HUDEP-2 (cell line): ENCODE data around the gene NELL1.
"Not testable (repeated sequence)": the region's sequence is repeated elsewhere in the genome, so short reads cannot be mapped to it uniquely, and the experiment has no call there.

ENCODE experiments used
- DNase-seq, 76 experiments: peaks; one replicate each; lab custom pipeline; 2025; ENCODE audit not compliant: unreplicated experiment in 76 of 76; lab: John Stamatoyannopoulos, UW

NELL1 gene

DNA sequence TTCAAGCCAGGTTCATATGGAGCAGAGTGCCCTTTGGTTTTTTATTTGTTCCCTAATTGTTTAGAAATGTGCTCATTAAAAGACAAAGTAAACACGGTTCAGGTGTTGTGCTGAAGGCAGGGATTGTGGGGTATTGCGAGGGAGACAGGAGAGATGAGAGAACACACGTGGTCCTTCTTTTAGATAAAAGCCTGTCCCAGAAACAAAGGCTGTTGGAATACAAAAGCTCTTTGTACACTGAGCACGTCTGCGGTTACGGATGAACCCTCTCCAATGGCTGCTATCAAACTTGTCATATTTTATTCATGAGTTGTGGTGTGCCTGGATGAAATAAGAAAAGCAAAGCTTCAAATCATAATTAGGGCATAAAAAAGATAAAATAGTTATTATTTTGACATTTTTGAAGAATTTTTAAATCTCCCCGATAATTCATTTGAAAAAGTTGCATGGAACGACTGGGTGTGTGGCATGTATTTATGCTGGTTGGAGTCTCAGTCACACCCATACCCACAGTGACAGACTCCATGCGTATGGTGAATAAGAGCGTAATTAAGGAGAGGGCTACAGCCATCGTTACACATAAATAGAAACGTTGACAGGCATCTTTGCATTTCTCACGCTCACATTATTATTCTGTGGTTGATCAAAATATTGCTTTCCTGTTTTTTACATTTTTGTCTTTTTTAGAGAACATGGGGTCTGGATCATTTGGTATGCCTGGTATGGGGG lies 92.9 kb downstream of the NELL1 start:
- DNase-seq = no peak

DNA sequence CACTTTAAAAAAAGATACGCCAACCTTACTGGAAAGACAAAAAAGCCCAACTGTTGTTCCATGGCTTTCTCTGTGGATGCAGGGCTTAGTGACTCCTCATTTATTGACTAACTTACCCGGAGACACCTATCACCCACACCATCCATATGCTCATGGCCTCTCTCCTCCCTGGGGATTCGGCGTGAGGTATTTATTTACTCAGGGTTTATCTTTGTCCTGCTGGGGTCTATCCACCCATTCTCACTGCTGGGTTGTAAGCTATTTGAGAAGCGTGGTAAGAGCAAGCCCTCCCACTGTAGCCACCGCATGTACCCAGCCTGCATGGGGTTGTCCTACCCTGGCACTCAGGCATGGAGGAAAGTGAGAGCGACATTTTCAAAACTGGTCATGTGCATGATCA lies 93.6 kb downstream of the NELL1 start:
- DNase-seq = no peak

DNA sequence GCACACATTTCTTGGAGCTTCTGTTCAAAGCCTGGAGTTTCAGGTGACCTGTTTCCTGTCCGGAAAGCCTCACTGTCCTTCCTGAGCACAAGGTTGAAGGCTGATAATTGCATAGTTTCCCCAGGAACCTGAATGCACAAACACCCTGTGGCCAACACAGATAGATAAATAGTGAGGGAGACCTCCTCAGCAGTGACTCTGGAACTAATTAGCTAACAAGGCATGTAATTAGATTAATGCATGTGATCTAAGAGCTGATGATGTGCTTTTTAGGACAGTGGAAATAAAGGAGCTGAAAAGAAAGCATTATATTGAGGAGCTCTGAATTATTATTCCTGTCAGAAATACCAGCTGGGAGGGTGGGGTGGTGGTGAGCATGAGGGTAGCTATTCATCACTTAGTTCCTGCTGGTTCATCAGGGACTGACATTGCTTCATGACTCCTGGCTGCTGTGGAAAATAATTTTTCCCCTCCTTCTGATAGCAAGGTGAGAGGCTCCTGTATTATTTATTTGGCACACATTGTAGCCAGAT lies 101.1 kb downstream of the NELL1 start:
- DNase-seq = no peak

DNA sequence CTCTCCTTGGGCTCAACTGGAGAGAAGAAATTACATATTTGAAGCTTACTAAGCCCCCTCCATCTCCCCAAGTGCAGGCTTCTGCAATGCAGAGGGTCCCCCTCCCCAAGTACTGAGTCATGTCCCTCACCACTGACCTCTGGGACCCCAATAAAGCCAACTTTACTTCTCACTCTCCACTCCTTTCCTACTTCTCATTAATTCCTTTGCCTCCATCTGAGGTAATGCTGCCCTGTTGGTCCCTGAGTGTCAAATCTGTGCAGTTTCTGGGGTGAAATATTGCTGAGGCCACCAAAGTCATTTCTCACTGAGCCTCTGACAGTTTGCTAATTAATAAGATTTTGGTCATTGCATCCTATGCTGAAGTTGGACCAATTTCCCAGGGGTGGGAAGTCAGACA lies 101.6 kb downstream of the NELL1 start:
- no peak for DNase-seq

DNA sequence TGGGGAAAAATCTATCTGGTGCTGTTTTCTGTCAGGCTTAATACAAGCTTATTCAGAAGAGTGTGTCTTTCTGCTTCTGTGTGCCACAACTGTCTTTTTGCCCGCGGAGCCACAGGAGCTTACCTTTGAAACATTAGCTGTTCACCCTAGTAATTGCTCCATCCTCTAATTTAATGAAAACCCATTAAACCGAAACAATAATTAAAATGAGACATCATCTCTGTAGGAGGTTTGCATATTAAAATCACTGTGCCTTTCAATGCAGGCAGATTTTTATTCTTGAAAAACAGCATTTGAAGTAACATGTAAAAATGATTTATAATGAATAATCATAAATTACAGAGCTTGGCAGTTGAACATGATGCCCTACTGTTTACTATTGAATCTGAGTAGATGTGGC lies 102.3 kb downstream of the NELL1 start:
- no peak for DNase-seq

DNA sequence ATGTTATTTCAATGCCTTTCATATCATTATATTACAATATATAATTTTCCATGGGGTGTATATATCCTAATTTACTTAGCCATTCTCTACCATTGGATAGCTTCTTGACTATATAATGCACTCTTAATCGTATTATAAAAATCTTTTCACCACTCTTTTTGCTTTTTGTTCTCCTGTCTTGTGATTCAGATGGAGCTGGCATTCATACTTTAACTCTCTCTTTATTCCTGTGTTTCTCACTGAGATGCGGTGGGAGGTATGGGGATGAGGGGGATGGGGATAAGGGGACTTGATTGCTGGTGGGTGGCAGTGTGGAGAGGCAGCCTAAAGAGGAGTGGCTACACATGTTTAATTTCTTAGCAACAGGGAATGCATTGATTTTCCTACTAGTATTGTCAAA lies 105.9 kb downstream of the NELL1 start:
- DNase-seq = no peak

DNA sequence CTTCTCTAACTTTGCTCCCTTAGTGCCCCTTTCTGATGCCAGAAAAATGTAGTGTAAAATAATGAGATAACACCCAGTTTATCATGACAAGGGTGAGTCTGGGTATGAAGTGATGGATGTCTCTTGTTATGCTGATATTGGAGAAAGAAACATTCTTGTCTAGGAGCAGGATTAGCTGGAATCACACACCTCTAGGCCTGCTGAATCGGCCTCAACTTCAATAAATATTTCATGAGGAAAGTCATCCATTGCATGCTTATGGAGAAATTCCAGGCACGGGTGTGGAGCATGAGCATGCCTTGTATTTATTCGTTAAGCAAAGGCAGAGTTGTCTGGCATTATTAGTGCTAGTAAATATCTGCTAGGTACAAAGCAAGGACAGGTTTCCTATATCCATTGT lies 113.4 kb downstream of the NELL1 start:
- no peak for DNase-seq

DNA sequence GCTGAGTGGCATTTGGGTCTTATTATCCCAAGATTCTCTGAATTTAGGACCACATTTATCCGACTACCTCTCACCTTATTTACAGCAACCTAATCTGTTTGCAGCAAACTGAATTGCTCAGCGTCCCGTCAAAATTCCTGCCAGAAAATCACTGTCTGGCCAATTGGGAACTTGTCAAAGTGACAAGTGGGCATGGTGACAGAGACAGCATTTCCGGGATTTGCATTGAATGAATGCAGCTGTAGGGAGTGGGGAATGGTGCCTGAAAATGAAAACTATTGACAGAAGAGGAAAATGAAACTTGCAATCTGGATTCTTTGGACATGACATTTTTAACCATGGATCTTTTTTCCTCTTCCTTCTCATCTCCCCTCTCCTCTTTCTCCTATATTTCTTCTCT lies 113.8 kb downstream of the NELL1 start:
- DNase-seq = no peak

DNA sequence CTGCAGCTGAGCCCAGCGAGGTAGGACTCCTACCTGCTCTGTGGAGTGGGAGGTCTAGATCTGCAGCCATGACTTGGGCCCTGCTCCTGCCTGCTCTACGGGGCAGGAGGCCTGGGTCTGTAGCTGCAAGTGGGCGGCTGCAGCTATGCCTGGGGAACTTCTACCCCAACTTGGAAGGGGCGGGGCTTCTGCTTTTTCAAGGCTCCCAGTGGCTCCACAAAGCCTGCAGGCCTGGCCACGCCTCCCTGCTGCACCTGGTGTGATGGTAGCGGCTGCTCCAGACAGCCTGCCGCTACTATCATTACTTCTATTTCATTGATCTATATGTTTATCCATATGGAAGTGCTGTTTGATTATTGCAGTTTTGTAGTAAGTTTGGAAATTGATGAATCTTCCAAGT lies 121.2 kb downstream of the NELL1 start:
- DNase-seq = no peak

DNA sequence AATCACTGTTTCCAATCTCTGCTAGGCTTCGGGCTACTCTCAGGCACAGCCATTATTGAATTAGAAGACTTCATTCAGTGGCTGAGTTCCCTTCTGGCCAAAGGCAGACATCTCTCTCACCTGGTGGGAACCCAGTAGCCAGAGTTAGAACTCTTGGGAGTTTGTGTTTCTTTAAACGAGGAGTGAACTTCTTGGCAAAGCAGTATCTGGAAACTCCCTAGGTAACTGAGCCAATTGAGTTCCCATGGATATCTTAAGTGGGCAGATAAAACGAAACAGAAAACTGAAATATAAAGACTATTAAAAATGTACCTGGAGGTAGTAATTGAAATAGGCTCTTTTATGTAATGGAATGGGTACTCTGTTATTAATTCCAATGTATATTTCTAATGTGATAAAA lies 125.6 kb downstream of the NELL1 start:
- DNase-seq = no peak

DNA sequence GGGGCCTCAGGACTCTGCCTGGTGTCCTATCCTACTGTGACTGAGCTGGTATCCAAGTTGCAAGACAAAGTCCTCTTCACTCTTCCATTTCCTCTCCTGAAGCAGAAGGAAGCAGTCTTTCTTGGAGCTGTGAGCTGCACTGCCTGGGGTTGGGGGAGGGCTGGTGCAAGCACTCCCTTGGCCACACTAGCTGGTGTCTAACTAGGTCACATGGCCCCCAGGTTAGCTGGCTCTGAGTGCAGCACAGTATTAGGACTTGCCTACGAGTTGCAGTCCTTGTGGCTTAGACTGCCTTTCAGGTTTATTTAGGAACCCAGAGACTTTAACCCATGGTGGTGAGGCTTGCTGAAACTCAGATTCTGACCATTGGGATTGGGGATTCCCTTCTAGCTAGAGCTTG lies 138.9 kb downstream of the NELL1 start:
- no peak for DNase-seq

DNA sequence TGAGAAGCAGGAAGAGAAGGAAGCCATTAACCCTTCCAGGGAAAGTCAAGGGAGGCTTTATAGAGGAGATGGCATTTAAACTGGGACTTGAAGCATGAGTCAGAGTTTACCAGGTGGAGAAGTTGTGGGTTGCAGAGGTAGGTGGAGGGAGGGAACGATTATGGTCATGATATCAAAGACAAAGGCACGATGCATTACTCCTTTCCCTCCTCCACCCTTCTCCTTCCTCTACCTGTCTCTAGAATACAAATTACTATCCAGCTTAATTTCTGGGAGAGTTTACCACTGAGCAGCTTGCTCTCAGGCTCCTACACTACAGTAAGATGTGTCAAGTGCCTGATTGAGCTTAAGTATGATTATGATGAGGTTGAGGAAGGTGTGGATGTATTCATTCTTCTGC lies 151.7 kb downstream of the NELL1 start:
- no peak for DNase-seq

DNA sequence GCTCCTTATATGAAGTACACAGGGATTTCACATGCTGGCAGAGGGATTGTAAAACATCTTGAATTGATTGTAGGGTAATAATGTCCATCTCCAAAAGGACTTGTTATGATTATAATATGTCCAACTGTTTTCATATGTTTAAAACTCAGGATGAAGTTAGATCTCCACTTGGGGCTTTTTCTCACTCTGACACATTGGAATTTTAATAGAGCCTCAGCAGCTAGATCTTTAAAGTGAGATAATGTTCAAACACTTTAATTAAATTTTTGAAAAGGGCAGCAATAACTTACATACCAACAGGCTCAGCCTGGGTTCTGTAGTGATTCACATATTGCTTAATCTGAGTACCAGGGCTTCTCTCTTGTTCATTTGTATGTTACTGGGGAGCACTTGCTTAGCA lies 152.1 kb downstream of the NELL1 start:
- no peak for DNase-seq

DNA sequence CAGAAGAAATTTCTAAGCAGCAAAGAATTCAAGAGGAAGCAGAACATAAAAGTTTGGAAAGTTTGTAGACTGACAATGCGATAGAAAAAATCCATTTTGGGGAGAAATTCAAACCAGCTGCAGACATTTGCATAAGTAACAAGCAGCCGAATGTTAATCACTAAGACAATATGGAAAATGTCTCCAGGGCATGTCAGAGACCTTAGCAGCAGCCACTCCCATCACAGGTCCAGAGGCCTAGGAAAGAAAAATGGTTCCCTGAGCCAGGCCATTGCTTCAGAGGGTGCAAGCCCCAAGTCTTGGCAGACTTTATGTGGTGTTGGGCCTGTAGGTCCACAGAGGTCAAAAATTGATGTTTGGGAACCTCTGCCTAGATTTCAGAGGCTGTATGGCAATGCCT lies 155.4 kb downstream of the NELL1 start:
- no peak for DNase-seq

DNA sequence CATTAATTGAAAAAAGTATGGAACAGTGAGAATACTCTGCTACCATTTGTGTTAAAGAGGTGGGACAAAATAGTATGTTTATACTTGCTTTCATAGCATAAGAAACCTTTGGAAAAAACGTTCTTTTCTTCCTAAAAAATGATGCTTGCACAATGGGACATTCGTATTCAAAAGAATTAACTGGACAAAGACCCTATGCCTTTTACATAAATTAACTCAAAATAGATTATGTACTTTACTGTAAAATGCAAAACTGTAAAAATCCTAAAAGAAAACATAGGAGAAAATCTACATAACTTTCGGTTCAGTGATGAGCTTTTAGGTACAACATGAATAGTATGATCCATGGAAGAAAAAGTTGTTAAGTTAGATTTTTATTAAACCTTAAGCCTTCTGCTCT lies 166.2 kb downstream of the NELL1 start:
- no peak for DNase-seq

DNA sequence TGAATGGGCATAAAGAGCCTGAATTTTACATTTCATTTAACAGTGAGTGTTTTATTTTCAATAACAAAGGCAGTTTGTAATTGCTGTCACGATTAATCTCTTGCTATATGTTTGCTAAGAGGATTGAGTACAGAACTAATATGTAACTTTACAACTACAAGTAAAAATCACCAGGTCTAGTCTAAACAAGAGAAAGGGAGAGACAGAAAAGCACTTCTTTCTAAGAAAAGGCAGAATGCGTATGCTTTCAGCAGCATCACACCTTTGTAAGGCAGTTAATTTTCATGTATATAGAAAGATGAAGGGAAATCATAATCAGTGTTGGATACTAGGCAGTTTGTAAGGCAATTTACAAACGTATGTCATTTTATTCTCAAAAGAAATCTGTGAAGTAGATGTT lies 169.8 kb downstream of the NELL1 start:
- no peak for DNase-seq

DNA sequence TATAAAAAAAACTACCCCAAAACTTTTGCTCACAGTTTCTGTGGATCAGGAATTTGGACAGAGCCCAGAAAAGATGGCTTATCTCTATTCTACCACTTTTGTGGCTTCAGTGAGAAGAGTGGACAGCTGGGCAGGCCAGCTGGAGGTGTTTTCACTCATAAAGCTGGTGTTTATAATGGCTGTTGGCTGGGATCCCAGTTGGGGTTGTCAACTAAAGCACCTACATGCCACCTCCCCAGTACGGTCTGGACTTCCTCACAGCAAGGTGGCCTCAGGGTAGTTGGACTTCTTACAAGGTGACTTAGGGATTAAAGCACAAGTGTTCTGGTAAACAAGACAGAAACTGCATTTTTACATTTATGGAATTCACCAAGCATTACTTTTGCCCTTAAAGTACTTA lies 171.0 kb downstream of the NELL1 start:
- DNase-seq = no peak

DNA sequence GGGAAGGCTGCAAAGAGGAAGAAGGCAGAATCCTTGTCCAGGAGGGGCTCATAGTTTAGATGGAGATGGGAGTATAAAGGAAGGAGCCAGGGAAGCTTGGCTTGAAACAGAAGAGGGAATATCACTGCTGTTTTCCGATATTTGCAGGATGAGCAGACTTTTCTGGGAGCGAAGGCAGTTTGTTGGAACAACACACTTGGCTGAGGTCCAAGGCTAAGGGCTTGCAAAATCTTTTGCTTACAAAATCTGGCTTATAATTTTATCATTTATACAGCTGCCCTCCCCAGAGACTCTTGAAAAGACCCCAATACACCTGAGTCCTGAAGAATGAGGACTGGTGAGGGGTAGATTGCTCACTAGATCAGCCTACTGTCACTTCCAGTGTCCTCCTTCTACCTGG lies 174.8 kb downstream of the NELL1 start:
- DNase-seq = no peak

DNA sequence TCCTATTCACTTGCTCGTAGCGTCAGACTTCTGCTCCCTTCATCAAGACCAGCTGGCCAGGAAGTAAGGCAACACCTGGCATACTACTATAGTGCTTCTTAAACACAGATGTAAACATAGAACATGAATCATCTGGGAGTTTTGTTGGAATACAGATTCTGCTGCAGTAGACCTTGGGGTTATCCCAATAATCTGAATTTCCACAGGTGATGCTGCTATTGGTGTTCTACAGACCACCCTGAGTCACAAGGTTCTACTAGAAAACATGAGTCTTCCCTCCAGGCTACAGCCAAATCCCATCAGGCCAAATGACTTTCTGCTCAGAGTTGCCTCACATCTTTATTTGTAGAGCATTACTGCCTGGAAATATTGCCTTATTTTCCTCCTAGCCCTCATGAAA lies 175.2 kb downstream of the NELL1 start:
- DNase-seq = no peak

DNA sequence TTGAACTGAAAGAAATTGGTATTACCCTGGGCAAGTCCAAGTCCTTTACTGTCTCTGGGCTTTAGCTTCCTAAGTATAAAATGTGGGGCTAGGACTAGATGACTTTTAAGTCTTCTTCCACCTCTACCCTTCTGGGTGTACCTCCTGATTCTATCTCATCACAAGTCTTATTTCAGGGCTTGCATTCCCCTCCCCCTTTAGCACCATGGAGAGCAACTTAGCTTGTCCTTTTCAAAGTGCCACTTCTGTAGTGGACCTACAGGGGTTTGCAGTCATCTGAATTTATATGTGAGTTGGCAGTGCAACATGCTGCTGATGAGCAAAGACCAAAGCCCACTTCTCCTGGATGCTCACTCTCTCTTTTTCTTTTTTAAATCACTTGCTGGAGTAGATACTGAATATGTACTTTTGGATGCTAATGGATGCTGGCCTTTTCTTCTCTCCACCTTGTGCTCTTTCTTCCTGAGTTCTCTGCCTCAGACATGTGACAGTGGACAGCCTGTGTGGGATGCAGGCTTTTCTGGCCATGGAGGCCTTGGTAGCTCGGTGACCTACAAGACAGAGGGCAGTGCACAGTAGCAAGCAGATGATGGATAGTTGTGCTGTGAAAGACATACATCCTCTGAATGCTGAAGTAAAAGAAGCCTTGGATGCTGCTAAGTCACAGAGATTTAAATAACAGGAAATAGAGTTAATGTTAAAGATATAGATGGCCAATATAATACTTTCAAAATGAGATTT lies 185.0 kb downstream of the NELL1 start:
- DNase-seq = no peak

DNA sequence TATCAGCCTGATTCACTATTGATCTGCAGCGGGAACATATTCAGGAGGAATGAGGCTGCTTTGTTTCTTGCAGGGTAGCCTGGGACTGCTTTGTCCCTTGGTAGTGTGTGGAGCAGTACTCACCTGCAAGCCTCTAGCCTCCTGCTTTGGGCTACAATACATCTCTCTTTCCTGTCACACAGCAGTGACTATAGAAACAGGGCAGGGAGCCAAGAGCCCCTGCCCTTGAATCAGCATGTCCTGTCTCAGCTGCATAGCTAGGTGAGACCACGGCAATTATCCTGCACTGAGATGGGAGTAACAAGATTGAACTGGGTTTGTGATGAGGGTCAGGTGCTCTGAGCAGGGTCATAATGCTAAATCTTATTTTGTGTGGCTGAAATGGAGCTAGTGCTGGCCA lies 191.9 kb downstream of the NELL1 start:
- DNase-seq = no peak

DNA sequence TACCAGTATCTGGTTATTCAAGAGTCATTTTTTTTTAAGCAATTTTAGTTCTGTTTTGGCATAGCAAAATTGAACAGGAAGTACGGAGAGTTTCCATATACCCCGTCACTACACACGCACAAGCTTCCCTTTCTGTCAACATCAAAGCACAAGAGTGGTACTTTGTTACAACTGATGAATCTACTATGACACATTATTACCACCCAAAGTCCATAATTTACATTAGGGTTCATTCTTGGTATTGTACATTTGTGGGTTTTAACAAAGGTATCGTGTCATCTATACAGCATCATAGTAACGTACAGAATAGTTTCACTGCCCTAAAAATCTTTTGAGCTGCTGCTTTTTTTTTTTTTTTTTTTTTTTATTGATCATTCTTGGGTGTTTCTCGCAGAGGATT lies 192.9 kb downstream of the NELL1 start:
- DNase-seq = not testable (repeated sequence)
